Esophagus muscularis mucosa (tissue), 4 donors: ENCODE measurements around the gene MEGF6.

Experiments used
- EP300 ChIP-seq: sonication (generic); formaldehyde crosslinking; IDR thresholded peaks from one replicate; pipeline ENCODE4 v1.6.1; 2017; ENCODE audit warnings: antibody characterized with exemption
- POLR2A ChIP-seq: fragments of 450-650 bp; IDR thresholded peaks from one replicate; pipeline ENCODE4 v1.6.1; 2017; ENCODE audit warnings: antibody characterized with exemption, moderate library complexity, mild to moderate bottlenecking, low read depth
- POLR2AphosphoS5 ChIP-seq, 2 donors: sonication (generic); formaldehyde crosslinking; IDR thresholded peaks; one replicate each; pipeline ENCODE4 v1.6.1; 2017; ENCODE audit warnings: antibody characterized with exemption in 2 of 2
- TF ChIP-seq, protein P1 (sequence below), 3 experiments: fragments of 200-600 bp in 2 of 3; fragments of 450-650 bp in 1 of 3; sonication (generic) in 2 of 3; IDR thresholded peaks; one replicate each; pipeline ENCODE4 v1.5.1; 2017 to 2019; ENCODE audit warnings: antibody characterized with exemption in 3 of 3, mild to moderate bottlenecking in 2 of 3, moderate library complexity in 1 of 3

DNA sequence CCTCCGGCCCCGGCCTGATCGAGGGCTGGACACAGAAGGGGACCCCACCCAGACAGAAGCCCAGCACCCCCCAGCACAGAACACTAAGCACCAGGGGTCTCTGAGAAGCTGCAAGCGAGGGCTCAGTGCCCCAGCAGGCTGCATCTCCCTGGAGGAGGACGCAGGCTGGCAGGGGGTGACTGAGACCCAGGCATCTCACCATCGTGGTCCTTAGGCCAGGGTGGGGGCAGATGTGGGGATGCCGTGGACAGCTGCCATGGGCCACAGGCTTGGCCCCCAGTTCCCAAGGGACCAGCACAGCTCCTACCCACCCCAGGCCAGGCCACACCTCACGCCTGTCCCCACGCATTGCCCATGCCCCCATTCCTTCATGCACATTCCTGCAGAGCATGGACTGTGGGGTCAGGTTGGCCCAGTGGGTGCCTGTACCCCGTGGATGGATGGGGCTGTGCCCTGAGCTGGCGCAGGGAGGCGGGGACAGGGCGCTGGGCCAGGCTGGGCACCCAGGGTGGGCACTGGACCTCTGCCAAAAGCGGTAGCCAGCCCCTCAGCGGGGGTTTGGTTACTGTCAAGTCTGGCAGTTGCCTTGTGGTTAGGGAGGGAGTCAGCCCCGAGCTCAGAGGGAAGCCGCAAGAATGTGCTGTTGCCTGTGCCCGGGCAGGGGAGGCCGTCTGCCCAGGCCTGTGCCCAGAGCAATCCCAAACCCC lies 95.4 kb downstream of the MEGF6 start:
- TF ChIP-seq EP300: no peak
- TF ChIP-seq, protein P1, sequence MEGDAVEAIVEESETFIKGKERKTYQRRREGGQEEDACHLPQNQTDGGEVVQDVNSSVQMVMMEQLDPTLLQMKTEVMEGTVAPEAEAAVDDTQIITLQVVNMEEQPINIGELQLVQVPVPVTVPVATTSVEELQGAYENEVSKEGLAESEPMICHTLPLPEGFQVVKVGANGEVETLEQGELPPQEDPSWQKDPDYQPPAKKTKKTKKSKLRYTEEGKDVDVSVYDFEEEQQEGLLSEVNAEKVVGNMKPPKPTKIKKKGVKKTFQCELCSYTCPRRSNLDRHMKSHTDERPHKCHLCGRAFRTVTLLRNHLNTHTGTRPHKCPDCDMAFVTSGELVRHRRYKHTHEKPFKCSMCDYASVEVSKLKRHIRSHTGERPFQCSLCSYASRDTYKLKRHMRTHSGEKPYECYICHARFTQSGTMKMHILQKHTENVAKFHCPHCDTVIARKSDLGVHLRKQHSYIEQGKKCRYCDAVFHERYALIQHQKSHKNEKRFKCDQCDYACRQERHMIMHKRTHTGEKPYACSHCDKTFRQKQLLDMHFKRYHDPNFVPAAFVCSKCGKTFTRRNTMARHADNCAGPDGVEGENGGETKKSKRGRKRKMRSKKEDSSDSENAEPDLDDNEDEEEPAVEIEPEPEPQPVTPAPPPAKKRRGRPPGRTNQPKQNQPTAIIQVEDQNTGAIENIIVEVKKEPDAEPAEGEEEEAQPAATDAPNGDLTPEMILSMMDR (IDR thresholded peaks at IDR 0.05): no peak
- TF ChIP-seq POLR2AphosphoS5 (IDR thresholded peaks at IDR 0.05): no peak
- TF ChIP-seq POLR2A: no peak
